Measurements from ENCODE around the gene DUSP9.

DUSP9 gene

DNA sequence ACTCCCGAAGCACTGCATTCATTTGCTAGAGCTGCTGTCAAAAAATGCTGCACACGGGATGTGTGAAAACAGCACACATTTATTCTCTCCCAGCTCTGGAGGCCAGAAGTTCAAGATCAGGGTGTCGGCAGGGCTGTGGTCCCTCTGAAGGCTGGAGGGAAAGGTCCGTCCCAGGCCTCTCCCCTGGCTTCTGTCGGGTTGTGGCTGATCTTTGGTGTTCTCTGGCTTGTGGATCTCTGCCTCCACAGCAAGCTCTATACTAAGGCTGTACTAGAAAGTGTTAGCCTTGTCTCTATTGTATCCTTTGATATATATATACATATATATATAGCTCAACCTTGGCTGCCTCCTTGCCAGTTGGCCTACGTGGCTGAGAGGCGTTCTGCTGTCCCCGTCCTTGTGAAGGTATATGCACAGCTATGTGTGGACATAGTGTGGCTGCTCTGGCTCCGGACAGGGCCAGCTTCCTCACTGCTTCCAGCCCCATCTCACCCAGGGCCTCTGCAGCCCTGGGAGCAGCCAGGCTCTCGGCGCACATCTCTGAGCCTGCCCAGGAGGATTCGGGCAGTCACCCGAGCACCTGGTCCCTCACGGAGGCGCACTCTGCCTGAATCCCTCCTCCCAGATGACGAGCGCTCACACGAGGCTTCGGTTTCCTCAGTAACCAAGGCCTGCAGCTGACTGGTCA, 15.0 kb upstream of the DUSP9 start:
- Histone ChIP-seq H3K4me2 (ENCODE audit: insufficient read depth, low read length) (no peak overlapping the region), H3K4me3 (ENCODE audit: low read depth in 1 of 2, low read length in 2 of 2) (no peak overlapping the region), H2AFZ (ENCODE audit: low read depth, low read length) (no peak overlapping the region), H4K20me1 (ENCODE audit: insufficient read depth, low read length) (no peaks in the 10 kb centered on the region), H3K27me3 (ENCODE audit: insufficient read depth, low read length, poor library complexity) (no peaks in the 10 kb centered on the region), H3K27ac (ENCODE audit: low read length) (no peak overlapping the region), H3K4me1 (ENCODE audit: insufficient read depth, low read length) (no peaks in the 10 kb centered on the region), H3K9me3 (ENCODE audit: insufficient read depth, low read length, severe bottlenecking) (no peaks in the 10 kb centered on the region), H3K9ac (ENCODE audit: low read depth, low read length) (no peak overlapping the region), H3K36me3 (ENCODE audit: insufficient read depth, low read length) (no peaks in the 10 kb centered on the region), H3K79me2 (ENCODE audit: insufficient read depth, low read length) (no peaks in the 10 kb centered on the region)
- ATAC-seq (ENCODE audit: insufficient read depth, low read depth) (no peak), DNase-seq (no peak)
- TF ChIP-seq, protein P1, sequence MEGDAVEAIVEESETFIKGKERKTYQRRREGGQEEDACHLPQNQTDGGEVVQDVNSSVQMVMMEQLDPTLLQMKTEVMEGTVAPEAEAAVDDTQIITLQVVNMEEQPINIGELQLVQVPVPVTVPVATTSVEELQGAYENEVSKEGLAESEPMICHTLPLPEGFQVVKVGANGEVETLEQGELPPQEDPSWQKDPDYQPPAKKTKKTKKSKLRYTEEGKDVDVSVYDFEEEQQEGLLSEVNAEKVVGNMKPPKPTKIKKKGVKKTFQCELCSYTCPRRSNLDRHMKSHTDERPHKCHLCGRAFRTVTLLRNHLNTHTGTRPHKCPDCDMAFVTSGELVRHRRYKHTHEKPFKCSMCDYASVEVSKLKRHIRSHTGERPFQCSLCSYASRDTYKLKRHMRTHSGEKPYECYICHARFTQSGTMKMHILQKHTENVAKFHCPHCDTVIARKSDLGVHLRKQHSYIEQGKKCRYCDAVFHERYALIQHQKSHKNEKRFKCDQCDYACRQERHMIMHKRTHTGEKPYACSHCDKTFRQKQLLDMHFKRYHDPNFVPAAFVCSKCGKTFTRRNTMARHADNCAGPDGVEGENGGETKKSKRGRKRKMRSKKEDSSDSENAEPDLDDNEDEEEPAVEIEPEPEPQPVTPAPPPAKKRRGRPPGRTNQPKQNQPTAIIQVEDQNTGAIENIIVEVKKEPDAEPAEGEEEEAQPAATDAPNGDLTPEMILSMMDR (IDR thresholded peaks at IDR 0.05; ENCODE audit: borderline replicate concordance, extremely low read depth, low read length, poor library complexity, severe bottlenecking), result no peak
- TF ChIP-seq EZH2 (IDR thresholded peaks at IDR 0.05; ENCODE audit: borderline replicate concordance, low read depth, low read length, severe bottlenecking), result no peak

DNA sequence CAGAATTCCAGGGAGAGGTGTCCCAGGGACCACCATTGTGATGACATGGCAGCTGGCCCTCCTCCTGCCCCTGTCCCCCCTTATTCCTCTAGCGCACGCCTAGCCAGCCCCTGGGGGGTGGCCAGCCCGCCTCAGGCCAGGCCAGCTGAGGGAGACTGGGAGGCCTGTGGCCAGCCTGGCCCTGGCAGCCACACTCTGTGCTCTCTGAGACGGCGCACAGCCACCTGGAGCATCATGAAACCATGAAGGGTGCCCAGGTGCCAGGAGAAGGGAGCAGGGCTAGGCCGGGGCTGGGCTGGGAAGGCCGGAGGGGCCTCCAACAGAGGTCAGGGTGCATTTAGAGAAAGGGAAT, 14.4 kb upstream of the DUSP9 start:
- no peak overlapping the region for H3K9ac ChIP-seq (ENCODE audit: low read depth, low read length)
- H3K4me2 ChIP-seq (ENCODE audit: insufficient read depth, low read length), result no peak overlapping the region
- ATAC-seq (ENCODE audit: insufficient read depth, low read depth), result no peak
- no peaks in the 10 kb centered on the region for H3K79me2 ChIP-seq (ENCODE audit: insufficient read depth, low read length)
- H3K27ac ChIP-seq (ENCODE audit: low read length), result no peak overlapping the region
- H3K36me3 ChIP-seq (ENCODE audit: insufficient read depth, low read length), result no peaks in the 10 kb centered on the region
- no peak overlapping the region for H2AFZ ChIP-seq (ENCODE audit: low read depth, low read length)
- H3K4me3 ChIP-seq (ENCODE audit: low read depth in 1 of 2, low read length in 2 of 2), result no peak overlapping the region
- DNase-seq, result no peak
- H3K9me3 ChIP-seq (ENCODE audit: insufficient read depth, low read length, severe bottlenecking), result no peaks in the 10 kb centered on the region
- no peaks in the 10 kb centered on the region for H4K20me1 ChIP-seq (ENCODE audit: insufficient read depth, low read length)
- H3K27me3 ChIP-seq (ENCODE audit: insufficient read depth, low read length, poor library complexity), result no peaks in the 10 kb centered on the region
- H3K4me1 ChIP-seq (ENCODE audit: insufficient read depth, low read length), result no peaks in the 10 kb centered on the region
- TF ChIP-seq EZH2 (IDR thresholded peaks at IDR 0.05; ENCODE audit: borderline replicate concordance, low read depth, low read length, severe bottlenecking), result no peak
- TF ChIP-seq, protein P1 (IDR thresholded peaks at IDR 0.05; ENCODE audit: borderline replicate concordance, extremely low read depth, low read length, poor library complexity, severe bottlenecking), result no peak

DNA sequence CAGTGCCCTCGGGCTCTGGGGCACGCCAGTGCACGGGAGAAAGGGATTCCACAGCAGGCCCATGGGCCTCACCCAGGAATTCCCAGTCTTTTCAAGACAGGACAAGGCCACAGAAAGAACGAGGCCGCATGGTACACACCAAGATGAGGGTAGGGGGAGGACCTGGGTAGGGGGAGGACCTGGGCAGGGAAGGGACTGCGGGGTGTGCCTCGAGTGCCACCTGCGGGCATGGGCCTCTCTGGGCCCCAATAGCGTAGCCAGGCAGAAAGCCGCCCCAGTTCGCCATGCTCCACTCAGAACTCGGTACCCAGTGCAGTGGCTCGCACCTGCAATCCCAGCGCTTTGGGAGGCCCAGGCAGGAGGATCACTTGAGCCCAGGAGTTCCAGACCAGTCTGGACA, 14.0 kb upstream of the DUSP9 start:
- DNase-seq (no peak), ATAC-seq (ENCODE audit: insufficient read depth, low read depth) (no peak)
- Histone ChIP-seq H3K4me3 (ENCODE audit: low read depth in 1 of 2, low read length in 2 of 2) (no peak overlapping the region), H3K27me3 (ENCODE audit: insufficient read depth, low read length, poor library complexity) (no peaks in the 10 kb centered on the region), H3K4me1 (ENCODE audit: insufficient read depth, low read length) (no peaks in the 10 kb centered on the region), H3K9ac (ENCODE audit: low read depth, low read length) (no peak overlapping the region), H3K9me3 (ENCODE audit: insufficient read depth, low read length, severe bottlenecking) (no peaks in the 10 kb centered on the region), H3K79me2 (ENCODE audit: insufficient read depth, low read length) (no peaks in the 10 kb centered on the region), H3K36me3 (ENCODE audit: insufficient read depth, low read length) (no peaks in the 10 kb centered on the region), H2AFZ (ENCODE audit: low read depth, low read length) (no peak overlapping the region), H3K4me2 (ENCODE audit: insufficient read depth, low read length) (no peak overlapping the region), H3K27ac (ENCODE audit: low read length) (no peak overlapping the region), H4K20me1 (ENCODE audit: insufficient read depth, low read length) (no peaks in the 10 kb centered on the region)
- TF ChIP-seq EZH2 (IDR thresholded peaks at IDR 0.05; ENCODE audit: borderline replicate concordance, low read depth, low read length, severe bottlenecking), result no peak
- TF ChIP-seq, protein P1 (IDR thresholded peaks at IDR 0.05; ENCODE audit: borderline replicate concordance, extremely low read depth, low read length, poor library complexity, severe bottlenecking), result no peak

Data from DND-41 (cell line).